HuH-7.5 (cell line): ENCODE data around the gene CABLES2.
"Not testable (repeated sequence)": the region's sequence is repeated elsewhere in the genome, so short reads cannot be mapped to it uniquely, and the experiment has no call there.

ENCODE experiments used
- DNase-seq: peaks from one replicate; pipeline ENCODE4 v3.0.0; 2011; ENCODE audit warnings: low spot score

The CABLES2 gene

GRCh38 chr20:62433658-62434497 is 26.8 kb upstream of the CABLES2 start:
- DNase-seq, result no peak

DNA sequence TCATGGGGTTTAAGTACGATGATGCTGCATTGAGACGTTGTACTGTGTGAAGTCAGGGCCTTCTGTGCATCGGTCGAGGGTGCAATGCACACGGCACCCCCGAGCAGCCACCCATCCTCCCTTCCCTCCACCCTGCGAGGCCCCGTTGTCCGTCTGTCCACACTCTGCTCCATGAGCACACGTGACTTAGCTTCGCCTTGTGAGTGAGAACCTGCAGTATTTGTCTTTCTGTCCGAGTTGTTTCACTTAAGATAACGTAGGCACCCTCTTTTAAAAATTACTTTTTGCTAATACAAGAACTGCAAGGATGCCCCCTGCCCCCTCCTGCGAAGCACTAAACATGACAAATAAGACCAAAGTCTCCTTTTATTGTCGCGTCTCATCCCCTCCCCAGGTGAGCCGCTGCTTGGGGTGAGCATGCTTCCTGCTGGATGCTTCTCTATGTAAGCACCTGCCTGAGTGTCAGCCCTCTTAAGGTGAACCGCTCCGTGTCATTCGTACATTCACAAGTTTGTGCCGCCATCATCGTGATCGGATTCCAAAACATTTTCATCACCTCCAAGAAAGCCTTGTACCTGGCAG is 23.9 kb upstream of the CABLES2 start:
- no peak for DNase-seq

DNA sequence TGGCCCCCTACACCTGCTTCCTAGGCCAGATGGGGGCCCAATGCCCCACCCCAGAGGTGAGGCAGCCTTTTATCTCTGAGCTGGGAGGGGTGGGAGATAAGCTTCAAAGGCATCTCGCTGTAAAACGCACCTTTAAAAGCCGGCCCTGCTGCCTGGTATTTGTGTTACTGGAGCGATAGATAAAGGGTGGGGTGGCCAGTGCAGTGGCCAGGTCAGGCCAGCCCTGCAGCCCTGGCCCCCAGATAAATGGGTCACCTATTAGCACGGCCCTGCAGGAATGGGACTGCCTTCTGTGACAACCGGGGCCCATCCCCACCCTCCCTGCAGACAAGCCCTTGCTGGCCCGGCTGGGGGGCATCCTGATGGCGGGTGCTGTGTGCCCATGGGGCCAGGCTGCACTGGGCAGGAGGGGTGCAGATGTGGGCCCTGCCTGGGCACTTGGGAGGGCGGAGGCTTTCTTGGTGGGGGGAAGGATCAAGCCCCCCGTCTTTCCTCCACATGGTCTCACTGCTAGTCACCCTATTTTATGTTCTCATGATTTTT is 23.3 kb upstream of the CABLES2 start:
- no peak for DNase-seq

DNA sequence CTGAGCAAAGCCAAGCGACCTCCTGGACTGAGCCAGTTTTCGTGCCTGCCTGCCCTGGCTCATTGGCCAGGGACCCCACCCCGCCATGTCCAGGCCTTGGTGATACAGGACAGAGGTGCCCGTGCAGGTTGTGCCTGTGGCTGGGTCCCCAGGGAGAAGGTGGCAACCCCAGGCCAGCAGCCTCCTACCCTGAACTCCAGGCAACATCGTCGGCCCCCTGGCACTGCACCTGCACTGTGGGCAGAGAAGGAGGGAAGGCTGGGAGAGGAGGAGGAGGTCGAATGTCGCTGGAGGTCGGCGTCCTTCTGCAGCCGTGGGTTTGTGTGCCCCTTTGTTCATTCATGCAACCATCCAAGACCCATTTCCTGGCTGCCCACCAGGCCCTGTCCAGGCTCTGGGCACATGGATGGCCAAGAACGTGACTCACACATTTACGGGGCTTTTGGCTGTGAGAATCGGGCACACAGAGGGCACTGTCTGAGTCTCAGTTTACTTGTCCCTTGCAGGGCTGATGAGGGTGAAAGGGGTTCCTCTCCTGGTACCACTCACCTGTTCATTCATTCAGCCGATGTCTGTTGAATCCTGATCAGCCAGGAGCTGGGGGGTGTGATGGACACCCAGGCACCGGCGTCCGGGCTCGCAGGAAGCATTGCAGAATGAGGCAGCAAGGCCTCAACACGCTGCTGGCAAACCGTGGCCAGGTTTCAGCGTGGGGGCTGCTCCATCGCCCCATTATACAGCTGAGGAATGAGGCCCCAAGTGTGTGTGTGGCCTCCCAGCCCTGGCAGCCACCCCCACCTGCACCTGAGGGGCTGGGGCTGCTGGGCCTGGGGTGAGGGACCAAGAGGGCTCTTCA is 22.6 kb upstream of the CABLES2 start:
- DNase-seq, result no peak

GRCh38 chr20:62428396-62429295 is 21.6 kb upstream of the CABLES2 start:
- DNase-seq, result no peak

DNA sequence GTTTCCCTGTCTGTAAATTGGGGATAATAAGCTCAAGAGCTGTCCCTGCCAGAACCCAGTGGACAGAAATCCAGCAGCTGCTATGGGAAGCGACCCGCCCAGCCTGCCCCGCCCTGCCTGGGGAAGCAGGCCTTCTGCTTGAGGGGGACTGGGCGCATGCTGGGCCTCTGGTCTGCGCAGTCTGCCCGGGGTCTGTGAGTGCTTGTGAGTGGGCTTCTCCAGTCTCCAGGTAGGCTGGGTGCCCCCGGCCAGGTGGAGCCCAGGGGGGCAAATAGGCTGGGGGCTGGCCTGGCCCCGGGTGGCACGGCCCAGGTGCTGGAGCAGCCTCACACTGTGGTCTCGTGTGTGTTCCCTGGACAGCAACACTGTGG is 20.9 kb upstream of the CABLES2 start:
- DNase-seq, result no peak

GRCh38 chr20:62427172-62428001 is 20.3 kb upstream of the CABLES2 start, which contains the start of gene RBBP8NL:
Gene RBBP8NL, minus strand, starts transcription at chr20:62427539. Its CDS starts 7,892 bp downstream, at chr20:62419647.
- DNase-seq, result no peak

DNA sequence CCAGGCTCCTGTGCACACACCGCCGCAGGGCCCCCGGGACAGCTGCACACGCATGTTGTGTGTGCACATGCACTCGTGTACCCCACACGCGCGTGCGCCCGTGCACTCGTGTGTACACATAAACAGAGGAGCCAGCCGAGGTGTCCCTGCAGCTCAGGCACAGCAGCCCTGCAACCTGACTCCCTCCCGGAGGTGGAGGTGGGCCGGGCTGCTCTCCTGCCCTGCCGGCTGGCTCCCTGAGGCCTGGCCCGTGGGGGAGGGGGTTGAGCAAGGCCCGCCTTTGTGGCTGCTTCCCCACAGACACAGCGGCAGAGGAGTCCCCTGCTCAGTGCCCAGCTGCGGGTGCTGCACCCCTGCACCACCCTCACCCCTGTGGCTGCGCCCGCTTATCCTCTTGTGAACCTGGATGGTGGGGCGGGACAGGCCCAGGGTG is 19.6 kb upstream of the CABLES2 start:
- DNase-seq, result no peak

DNA sequence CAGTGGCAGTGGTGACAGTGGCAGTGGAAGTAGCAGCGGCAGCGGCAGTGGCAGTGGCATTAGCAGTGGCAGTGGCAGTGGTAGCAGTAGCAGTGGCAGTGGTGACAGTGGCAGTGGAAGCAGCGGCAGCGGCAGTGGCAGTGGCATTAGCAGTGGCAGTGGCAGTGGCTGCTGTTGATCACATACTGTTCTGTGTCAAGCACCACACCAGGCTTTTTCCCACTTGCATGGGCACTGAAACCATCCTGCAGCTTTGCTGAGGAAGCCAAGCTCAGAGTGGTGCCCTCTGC is 18.9 kb upstream of the CABLES2 start:
- DNase-seq, result not testable (repeated sequence)

GRCh38 chr20:62425281-62426058 is 18.4 kb upstream of the CABLES2 start:
- no peak for DNase-seq

- no peak for DNase-seq
Observed at GRCh38 chr20:62424249-62425107, 17.4 kb upstream of the CABLES2 start.

DNA sequence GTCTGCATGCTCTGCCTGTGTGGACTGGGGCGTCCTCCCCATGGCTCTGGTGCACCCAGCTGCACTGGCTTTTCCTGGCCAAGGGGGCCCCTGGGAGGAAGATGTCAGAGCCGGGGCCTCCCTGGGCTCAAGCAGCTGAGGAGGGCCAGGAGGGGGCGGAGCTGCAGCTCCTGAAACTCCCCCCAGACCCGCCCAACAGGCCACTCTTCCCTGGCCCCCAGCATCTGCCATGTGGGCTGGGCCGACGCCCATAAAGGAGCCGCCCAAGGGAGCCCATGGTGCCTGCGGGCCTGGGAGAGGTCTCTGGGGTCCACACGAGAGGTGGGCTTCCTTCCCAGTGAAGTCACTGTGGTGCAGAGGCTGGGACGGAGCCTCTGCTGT is 16.2 kb upstream of the CABLES2 start:
- DNase-seq, result no peak

- DNase-seq, result no peak
Observed at GRCh38 chr20:62422636-62423325, 15.7 kb upstream of the CABLES2 start.

DNA sequence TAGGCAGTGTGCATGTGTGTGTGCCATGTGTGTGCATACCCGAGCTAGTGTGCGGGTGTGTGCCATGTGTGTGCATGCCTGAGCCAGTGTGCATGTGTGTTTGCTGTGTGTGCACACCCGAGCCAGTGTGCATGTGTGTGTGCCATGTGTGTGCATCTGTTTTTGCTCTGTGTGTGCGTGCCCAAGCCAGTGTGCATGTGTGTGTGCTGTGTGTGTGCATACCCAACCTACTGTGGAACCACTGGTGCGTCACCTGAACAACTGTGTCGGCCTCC is 14.6 kb upstream of the CABLES2 start:
- no peak for DNase-seq

- DNase-seq, result no peak
Observed at GRCh38 chr20:62420846-62421715, 14.0 kb upstream of the CABLES2 start.

GRCh38 chr20:62419759-62420158 is 12.7 kb upstream of the CABLES2 start:
- no peak for DNase-seq

DNA sequence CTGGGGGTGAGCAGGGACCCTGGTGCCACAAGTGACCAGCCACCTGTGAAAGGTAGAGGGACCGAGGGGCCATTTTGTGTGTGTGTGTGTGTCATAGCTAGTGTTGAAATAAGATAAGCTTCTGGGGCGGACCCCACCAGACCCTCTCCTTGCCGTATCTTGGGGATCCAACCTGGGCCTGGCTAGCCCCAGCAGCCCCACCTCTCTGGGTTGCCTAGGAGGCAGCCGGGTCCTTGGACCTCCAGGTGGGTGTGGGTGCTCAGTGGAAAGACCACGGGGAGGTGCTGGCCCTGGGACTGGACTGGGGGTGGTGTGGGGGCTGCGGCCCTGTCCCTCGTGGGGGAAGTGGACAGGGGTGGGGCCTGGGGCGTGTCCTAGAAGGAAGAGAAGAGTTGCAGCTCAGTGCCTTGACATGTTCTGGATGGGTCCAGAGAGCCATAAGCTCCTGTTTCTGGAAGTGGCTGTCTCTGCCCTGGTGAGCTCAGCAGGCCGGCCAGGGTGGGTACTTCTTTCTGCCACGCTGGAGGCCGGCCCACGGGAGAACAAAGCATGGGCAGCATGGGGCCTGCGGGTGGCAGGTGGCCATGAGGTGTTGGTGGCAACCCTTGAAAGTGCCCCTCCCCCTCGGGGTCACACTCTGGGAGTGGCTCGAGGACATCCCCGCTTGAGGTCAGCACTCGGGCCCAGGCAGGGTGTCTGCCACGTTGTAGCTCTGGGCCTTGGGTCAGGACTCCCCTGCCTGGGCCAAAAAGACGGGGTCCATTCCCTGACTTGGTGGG is 11.8 kb upstream of the CABLES2 start:
- no peak for DNase-seq
